ENCODE measurements around the gene PHLDB3.
"Not testable (repeated sequence)": the region's sequence is repeated elsewhere in the genome, so short reads cannot be mapped to it uniquely, and the experiment has no call there.

DNA sequence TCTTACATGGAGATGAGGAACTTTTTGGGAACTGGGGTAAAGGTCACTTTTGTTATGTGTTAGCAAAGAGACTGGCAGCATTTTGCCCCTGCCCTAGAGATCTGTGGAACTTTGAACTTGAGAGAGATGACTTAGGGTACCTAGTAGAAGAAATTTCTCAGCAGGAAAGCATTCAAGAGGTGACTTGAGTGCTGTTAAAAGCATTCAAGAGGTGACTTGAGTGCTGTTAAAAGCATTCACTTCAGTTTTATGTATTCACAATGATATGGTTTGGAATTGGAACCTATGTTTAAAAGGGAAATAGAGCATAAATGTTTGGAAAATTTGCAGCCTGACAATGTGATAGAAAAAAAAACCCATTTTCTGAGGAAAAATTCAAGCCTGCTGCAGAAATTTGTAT is 7.9 kb upstream of the PHLDB3 start:
- TF ChIP-seq, protein P1, sequence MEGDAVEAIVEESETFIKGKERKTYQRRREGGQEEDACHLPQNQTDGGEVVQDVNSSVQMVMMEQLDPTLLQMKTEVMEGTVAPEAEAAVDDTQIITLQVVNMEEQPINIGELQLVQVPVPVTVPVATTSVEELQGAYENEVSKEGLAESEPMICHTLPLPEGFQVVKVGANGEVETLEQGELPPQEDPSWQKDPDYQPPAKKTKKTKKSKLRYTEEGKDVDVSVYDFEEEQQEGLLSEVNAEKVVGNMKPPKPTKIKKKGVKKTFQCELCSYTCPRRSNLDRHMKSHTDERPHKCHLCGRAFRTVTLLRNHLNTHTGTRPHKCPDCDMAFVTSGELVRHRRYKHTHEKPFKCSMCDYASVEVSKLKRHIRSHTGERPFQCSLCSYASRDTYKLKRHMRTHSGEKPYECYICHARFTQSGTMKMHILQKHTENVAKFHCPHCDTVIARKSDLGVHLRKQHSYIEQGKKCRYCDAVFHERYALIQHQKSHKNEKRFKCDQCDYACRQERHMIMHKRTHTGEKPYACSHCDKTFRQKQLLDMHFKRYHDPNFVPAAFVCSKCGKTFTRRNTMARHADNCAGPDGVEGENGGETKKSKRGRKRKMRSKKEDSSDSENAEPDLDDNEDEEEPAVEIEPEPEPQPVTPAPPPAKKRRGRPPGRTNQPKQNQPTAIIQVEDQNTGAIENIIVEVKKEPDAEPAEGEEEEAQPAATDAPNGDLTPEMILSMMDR (conservative IDR thresholded peaks at IDR 0.05), result not testable (repeated sequence)
- TF ChIP-seq EZH2 (IDR thresholded peaks at IDR 0.05; ENCODE audit: low read depth), result not testable (repeated sequence)
